ENCODE results near the gene ARL3. TPM values are rescaled to one million over a fixed set of nuclear protein-coding genes. Genes with fewer than 3 reads are reported as not detected.
"Not testable (repeated sequence)": the region's sequence is repeated elsewhere in the genome, so short reads cannot be mapped to it uniquely, and the experiment has no call there.

Gene ARL3
- total RNA-seq, 4 donors from 2014 or later: 7.1 to 9.8 (median 9.1) TPM

DNA sequence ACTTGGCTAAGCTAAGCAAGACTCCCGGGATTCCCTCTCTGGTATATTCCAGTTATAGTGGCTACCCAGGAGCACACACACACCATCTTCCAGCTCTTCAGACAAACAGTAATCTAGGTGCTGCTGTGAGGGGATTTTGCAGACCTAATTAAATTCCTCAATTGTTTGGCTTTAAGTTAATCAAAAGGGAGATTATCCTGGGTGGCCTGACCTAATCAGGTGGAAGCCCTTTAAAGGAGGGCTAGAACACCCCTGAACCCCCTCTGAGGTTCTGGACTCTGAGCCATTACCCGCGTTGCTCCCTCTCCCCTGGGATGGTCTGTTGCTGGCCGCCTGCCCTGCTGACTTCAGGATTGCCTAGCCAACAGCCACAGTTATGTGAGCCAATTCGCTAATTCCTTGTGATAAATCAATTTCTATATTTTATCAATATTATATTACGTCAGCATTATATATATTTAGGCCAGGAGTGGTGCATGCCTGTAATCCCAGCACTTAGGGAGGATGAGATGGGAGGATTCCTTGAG, 6.6 kb upstream of the ARL3 start:
- 76 to 84% methylated on average over 4 to 6 of the region's 6 CpGs for WGBS, 2 donors (ENCODE audit: low coverage in 1 of 2)
- Histone ChIP-seq H3K27me3 (no peaks in the 10 kb centered on the region), H3K4me3 (no peak overlapping the region), H3K9me3 (no peaks in the 10 kb centered on the region), H3K4me1 (peaks cover 0 to 16% (median 0%) of the 10 kb centered on the region in 3 donors), H3K36me3 (no peaks in the 10 kb centered on the region), H3K27ac (no peak overlapping the region)
- TF ChIP-seq POLR2AphosphoS5 (IDR thresholded peaks at IDR 0.05) (no peak), EP300 (IDR thresholded peaks at IDR 0.05) (no peak), CTCF (IDR thresholded peaks at IDR 0.05) (no peak)
- no peak for ATAC-seq

- WGBS, 2 donors (ENCODE audit: low coverage in 1 of 2): 83 to 100% methylated on average over 1 to 3 of the region's 3 CpGs
- H3K36me3 ChIP-seq: no peaks in the 10 kb centered on the region
- H3K27me3 ChIP-seq: no peaks in the 10 kb centered on the region
- ATAC-seq: no peak
- H3K4me3 ChIP-seq: no peak overlapping the region
- H3K27ac ChIP-seq: no peak overlapping the region
- H3K9me3 ChIP-seq: no peaks in the 10 kb centered on the region
- H3K4me1 ChIP-seq: peaks cover 0 to 21% (median under 1%) of the 10 kb centered on the region in 3 donors
- TF ChIP-seq POLR2AphosphoS5 (IDR thresholded peaks at IDR 0.05) (no peak), POLR2A (IDR thresholded peaks at IDR 0.05) (no peak), CTCF (IDR thresholded peaks at IDR 0.05) (no peak), EP300 (IDR thresholded peaks at IDR 0.05) (no peak)
These were observed 6.1 kb upstream of the ARL3 start for GRCh38 chr10:102720337-102720736.

GRCh38 chr10:102718220-102718619, 4.0 kb upstream of the ARL3 start:
- no peak for ATAC-seq
- Histone ChIP-seq H3K9me3 (no peaks in the 10 kb centered on the region), H3K27me3 (no peaks in the 10 kb centered on the region), H3K4me3 (no peak overlapping the region), H3K36me3 (no peaks in the 10 kb centered on the region), H3K4me1 (peaks cover 0 to 33% (median 6%) of the 10 kb centered on the region in 3 donors), H3K27ac (peak overlapping the region in 3 of 4 donors; percentile 54 to 57 (median 56))
- no peak for TF ChIP-seq EP300 (IDR thresholded peaks at IDR 0.05)
- TF ChIP-seq CTCF (IDR thresholded peaks at IDR 0.05): no peak
- no peak for TF ChIP-seq POLR2A (IDR thresholded peaks at IDR 0.05)
- no peak for TF ChIP-seq POLR2AphosphoS5 (IDR thresholded peaks at IDR 0.05)
- WGBS, 2 donors (ENCODE audit: low coverage in 1 of 2): 43% methylated on average over 2 of the region's 3 CpGs; no CpG with 5 or more reads in 1 of the 2 donors

DNA sequence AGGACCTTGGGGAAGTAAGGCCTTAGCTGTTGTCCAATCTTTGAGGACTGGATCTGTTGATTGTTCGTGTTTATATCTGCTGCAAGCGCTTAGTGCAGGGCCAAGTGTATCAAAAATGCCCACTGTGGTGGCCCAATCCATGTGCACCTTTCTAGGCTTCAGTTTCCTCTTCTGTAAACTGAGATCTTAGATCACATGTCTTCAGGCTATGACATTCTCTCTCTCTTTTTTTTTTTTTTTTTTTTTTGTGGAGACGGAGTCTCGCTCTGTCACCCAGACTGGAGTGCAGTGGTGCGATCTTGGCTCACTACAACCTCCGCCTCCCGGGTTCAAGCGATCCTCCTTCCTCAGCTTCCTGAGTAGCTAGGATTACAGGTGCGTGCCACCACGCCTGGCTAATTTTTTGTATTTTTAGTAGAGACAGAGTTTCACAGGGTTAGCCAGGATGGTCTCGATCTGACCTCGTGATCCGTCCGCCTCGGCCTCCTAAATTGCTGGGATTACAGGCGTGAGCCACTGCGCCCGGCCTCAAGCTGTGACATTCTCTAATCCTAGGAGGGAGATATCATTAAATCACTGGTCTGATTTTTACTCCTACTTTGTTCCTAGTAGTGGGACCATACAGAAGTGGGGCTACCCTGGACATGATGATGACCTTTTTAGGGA, 2.8 kb upstream of the ARL3 start:
- H3K27me3 ChIP-seq, H3K9me3 ChIP-seq, H3K4me3 ChIP-seq, H3K36me3 ChIP-seq, ATAC-seq: not testable (repeated sequence)
- 85 to 92% methylated on average over 5 to 13 of the region's 18 CpGs for WGBS, 2 donors (ENCODE audit: low coverage in 1 of 2)
- peaks cover 0 to 45% (median 6%) of the 10 kb centered on the region in 3 donors for H3K4me1 ChIP-seq
- H3K27ac ChIP-seq: peak overlapping the region in 1 of 4 donors; percentile 54

DNA sequence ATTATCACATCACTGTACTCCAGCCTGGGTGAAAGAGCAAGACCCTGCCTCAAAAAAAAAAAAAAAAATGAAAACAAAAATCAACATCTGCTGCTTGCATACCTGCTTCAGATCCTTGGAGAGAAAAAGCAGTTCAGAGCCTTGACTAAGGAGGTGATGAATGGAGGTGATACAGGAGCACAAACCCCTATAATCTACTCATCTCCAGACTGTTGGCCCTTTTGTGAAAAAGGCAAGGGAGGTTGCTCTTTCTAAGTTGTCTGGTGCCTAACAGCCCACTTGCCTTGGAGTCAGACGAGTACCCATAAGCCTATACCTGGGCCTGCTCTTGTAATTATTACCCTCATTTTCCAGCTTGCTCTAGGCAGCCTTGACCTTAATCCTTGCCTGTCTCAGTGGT, 1.7 kb upstream of the ARL3 start:
- WGBS, 2 donors (ENCODE audit: low coverage in 1 of 2): 86 to 100% methylated on average over 1 of the region's 1 CpG
- H3K27ac ChIP-seq: no peak overlapping the region
- H3K36me3 ChIP-seq: no peaks in the 10 kb centered on the region
- H3K4me3 ChIP-seq: no peak overlapping the region
- TF ChIP-seq POLR2A (IDR thresholded peaks at IDR 0.05): no peak
- TF ChIP-seq EP300 (IDR thresholded peaks at IDR 0.05): no peak
- TF ChIP-seq CTCF (IDR thresholded peaks at IDR 0.05): no peak
- no peak for TF ChIP-seq POLR2AphosphoS5 (IDR thresholded peaks at IDR 0.05)
- no peak for ATAC-seq
- H3K27me3 ChIP-seq: no peaks in the 10 kb centered on the region
- peaks cover 0 to 50% (median 6%) of the 10 kb centered on the region in 3 donors for H3K4me1 ChIP-seq
- H3K9me3 ChIP-seq: no peaks in the 10 kb centered on the region

Measured in gastroesophageal sphincter (tissue), 4 donors.